ENCODE measurements around the gene TLR7.

- TF ChIP-seq CTCF (IDR thresholded peaks at IDR 0.05) (no peak), POLR2A (IDR thresholded peaks at IDR 0.05; ENCODE audit: low read length) (no peak), BHLHE40 (IDR thresholded peaks at IDR 0.05; ENCODE audit: low read depth, low read length) (no peak), RFX5 (IDR thresholded peaks at IDR 0.05) (no peak), SMC3 (IDR thresholded peaks at IDR 0.05) (no peak), MYC (IDR thresholded peaks at IDR 0.05; ENCODE audit: borderline replicate concordance, low read length) (no peak), RNF2 (IDR thresholded peaks at IDR 0.05; ENCODE audit: borderline replicate concordance, low read depth) (no peak), POLR2AphosphoS2 (conservative IDR thresholded peaks at IDR 0.05; ENCODE audit: low read length) (no peak), EP300 (IDR thresholded peaks at IDR 0.05) (no peak), PBX3 (IDR thresholded peaks at IDR 0.05) (no peak), CHD2 (IDR thresholded peaks at IDR 0.05; ENCODE audit: low read length, partially characterized antibody) (no peak), USF2 (IDR thresholded peaks at IDR 0.05) (no peak), ESRRA (IDR thresholded peaks at IDR 0.05; ENCODE audit: borderline replicate concordance, low read length) (no peak)
Observed at GRCh38 chrX:12820737-12821136, 46.1 kb upstream of the TLR7 start.

Data from A549 (cell line).